GM12878 (cell line): Measurements from ENCODE around the gene SLC45A3. TPM values are rescaled to one million over a fixed set of nuclear protein-coding genes. Genes with fewer than 3 reads are reported as not detected.

Source experiments
- ATAC-seq: fragments of 200-7000 bp; cut with Tn5 transposase; 3 replicates; pipeline ENCODE4 v1.9.1; 2020; ENCODE audit warnings: mild to moderate bottlenecking, moderate library complexity
- BruUV-seq: library from RNA; stranded (reverse); fragments of 400-500 nt; replicated peaks from 2 replicates; lab custom pipeline; 2021; lab: Mats Ljungman, UMichigan
- CTCF ChIA-PET: fragments of 300-600 bp; sonication (Branson Sonifier 250); formaldehyde crosslinking; extraction: SDS; loops from one replicate; lab custom pipeline; 2021; ENCODE audit warnings: inconsistent platforms; lab: Yijun Ruan, JAX
- POLR2A ChIA-PET: fragments of 350-600 bp; formaldehyde crosslinking; extraction: SDS; loops from one replicate; lab custom pipeline; 2021; ENCODE audit warnings: inconsistent platforms; lab: Charles Lee
- RAD21 ChIA-PET: fragments of 300-600 bp; sonication (Branson Sonifier 250); formaldehyde crosslinking; loops from one replicate; lab custom pipeline; 2023; ENCODE audit warnings: antibody characterized with exemption; ENCODE audit not compliant: unreplicated experiment; lab: Charles Lee
- SMC1A ChIA-PET: fragments of 300-600 bp; sonication (Branson Sonifier 250); formaldehyde crosslinking; loops from one replicate; lab custom pipeline; 2023; ENCODE audit not compliant: unreplicated experiment, uncharacterized antibody; lab: Charles Lee
- DNase-seq: peaks from one replicate; pipeline ENCODE4 v3.0.0-alpha.2; 2011; ENCODE audit warnings: low read depth, low spot score
- FAIRE-seq: peaks from 3 replicates; lab custom pipeline; 2011; peaks lifted over from hg19 to GRCh38; lab: Jason Lieb, UNC
- H2AFZ ChIP-seq: 2 replicates; pipeline ENCODE4 v1.6.0; 2011; ENCODE audit warnings: low read depth, low read length, control low read depth; ENCODE audit not compliant: control insufficient read depth
- H3K27ac ChIP-seq: 2 replicates; pipeline ENCODE4 v1.5.1; 2011; ENCODE audit warnings: control low read depth; ENCODE audit not compliant: control insufficient read depth, insufficient read depth
- H3K27me3 ChIP-seq, 2 experiments: replicated peaks in 1 of 2; 2 replicates each; pipeline versions ENCODE4 v1.6.0 to v1.6.1; 2011; ENCODE audit warnings: low read length in 1 of 2; ENCODE audit not compliant: control insufficient read depth in 2 of 2, insufficient read depth in 2 of 2
- H3K36me3 ChIP-seq, 2 experiments: 2 replicates each; pipeline ENCODE4 v1.5.1; 2011; ENCODE audit warnings: low read length in 1 of 2; ENCODE audit not compliant: control insufficient read depth in 2 of 2, insufficient read depth in 2 of 2
- H3K4me1 ChIP-seq: 2 replicates; pipeline ENCODE4 v1.6.1; 2011; ENCODE audit warnings: mild to moderate bottlenecking, low read length, moderate library complexity, mixed read lengths; ENCODE audit not compliant: control insufficient read depth, insufficient read depth
- H3K4me2 ChIP-seq: 2 replicates; pipeline ENCODE4 v1.6.0; 2011; ENCODE audit warnings: control low read depth; ENCODE audit not compliant: control insufficient read depth, insufficient read depth
- H3K4me3 ChIP-seq: fragments of 200-600 bp; sonication (generic); 2 replicates; pipeline ENCODE4 v1.5.1; 2016
- H3K79me2 ChIP-seq: 2 replicates; pipeline ENCODE4 v1.6.0; 2011; ENCODE audit warnings: low read length; ENCODE audit not compliant: control insufficient read depth, insufficient read depth
- H3K9ac ChIP-seq: 2 replicates; pipeline ENCODE4 v1.8.0; 2011; ENCODE audit warnings: low read length, control low read depth, mixed read lengths; ENCODE audit not compliant: control insufficient read depth, insufficient read depth
- H3K9me3 ChIP-seq: replicated peaks from 3 replicates; pipeline ENCODE4 v1.5.1; 2011; ENCODE audit warnings: mild to moderate bottlenecking, low read length; ENCODE audit not compliant: control insufficient read depth, insufficient read depth
- H4K20me1 ChIP-seq: 2 replicates; pipeline ENCODE4 v1.6.0; 2011; ENCODE audit not compliant: control insufficient read depth, insufficient read depth
- ELK1 ChIP-seq: IDR thresholded peaks from 2 replicates; pipeline ENCODE4 v1.6.1; 2012; ENCODE audit warnings: low read depth, low read length, improper control_type of control experiment
- MXI1 ChIP-seq: fragments of 150-350 bp; IDR thresholded peaks from 2 replicates; pipeline ENCODE4 v1.6.1; 2011; ENCODE audit warnings: low read depth, mild to moderate bottlenecking, inconsistent platforms, low read length, improper control_type of control experiment
- NFYB ChIP-seq: IDR thresholded peaks from 2 replicates; pipeline ENCODE4 v1.6.1; 2011; ENCODE audit warnings: low read depth, mild to moderate bottlenecking, low read length, improper control_type of control experiment, moderate library complexity; ENCODE audit not compliant: insufficient read depth
- SMAD1 ChIP-seq: fragments of 450-650 bp; IDR thresholded peaks from 2 replicates; pipeline ENCODE4 v1.6.1; 2018; ENCODE audit warnings: mild to moderate bottlenecking, low read depth; ENCODE audit not compliant: partially characterized antibody
- STAT1 ChIP-seq: fragments of 450-650 bp; conservative IDR thresholded peaks from 2 replicates; pipeline ENCODE4 v1.6.1; 2014; ENCODE audit warnings: antibody characterized with exemption, mild to moderate bottlenecking
- WRNIP1 ChIP-seq: IDR thresholded peaks from 2 replicates; pipeline ENCODE4 v1.6.1; 2011; ENCODE audit warnings: low read depth, low read length, improper control_type of control experiment, borderline replicate concordance
- WGBS: methylation state at CpG from one replicate; pipeline ENCODE4 v1.1.6; 2016; ENCODE audit warnings: low lambda C conversion rate; ENCODE audit not compliant: insufficient replicate concordance, insufficient coverage; ENCODE audit errors: missing lambda C conversion rate; 5-methylcytosine and 5-hydroxymethylcytosine counted together
- in situ Hi-C: fragments of 300-500 bp; cut with MboI; formaldehyde crosslinking; loops from 9 replicates; pipeline ENCODE4 v1.14.3; 2018; ENCODE audit warnings: mixed read lengths
- intact Hi-C: fragments of 100-400 bp; cut with micrococcal nuclease; formaldehyde crosslinking; loops from one replicate; pipeline ENCODE4 v1.14.2; 2022; ENCODE audit not compliant: unreplicated experiment
- polyA plus RNA-seq, 11 experiments: library from polyadenylated mRNA; depleted of rRNA in 4 of 11; unstranded in 6 of 11; stranded (reverse) in 5 of 11; fragments of >200 nt; fragmentation: Nextera tagmentation in 4 of 11; fragmentation: Illumina TruSeq in 1 of 11; extraction: Ambion mirVana in 4 of 11; extraction: Trizol in 1 of 11; gene quantifications; 1 replicate in 1 of 11; 2 replicates in 10 of 11; pipeline versions ENCODE4 v1.2.1 to v1.2.3, GENCODE V29; 2011 to 2016; ENCODE audit warnings: inconsistent platforms in 2 of 11, missing spikeins in 2 of 11, low read depth in 1 of 11
- total RNA-seq, 4 experiments: library from RNA; depleted of rRNA in 3 of 4; stranded (reverse); fragments of >200 nt in 3 of 4; fragmentation: Illumina TruSeq in 1 of 4; extraction: Trizol in 1 of 4; gene quantifications; 2 replicates each; pipeline versions ENCODE4 v1.2.1 to v1.2.3, GENCODE V29; 2013 to 2021

SLC45A3 gene
- total and polyA plus RNA-seq, 10 of the 15 experiments (the other 5 are each of a cell fraction or from before 2014, with no cell fraction given): 0.26 to 10.3 (median 4.1) TPM

DNA sequence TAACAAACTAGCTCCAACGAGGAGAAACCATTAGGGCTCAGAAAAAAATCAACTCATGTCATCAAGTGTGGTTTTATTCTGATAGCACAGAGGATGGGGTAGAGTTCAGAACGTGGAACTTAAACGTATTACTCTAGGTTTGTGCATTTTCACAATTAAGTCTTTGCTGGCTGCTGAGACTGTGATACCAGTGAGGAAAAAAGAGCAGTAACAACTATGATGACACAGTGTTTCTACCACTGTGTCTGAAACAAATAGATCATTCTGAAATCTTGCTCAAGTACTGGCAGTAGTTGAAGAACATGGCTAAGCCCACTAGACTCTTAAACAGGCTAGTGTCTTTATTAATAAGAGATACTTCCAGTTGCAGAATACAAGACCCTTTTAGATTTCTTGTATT, 38.7 kb upstream of the SLC45A3 start:
- ChIA-PET SMC1A (interaction anchor here (1.5 kb wide), 1 partner anchor 19 kb away, joined by 4 read pairs; no protein-coding TSS in a partner anchor), RAD21 (no interaction called here), CTCF (interaction anchor here (1.0 to 2.0 kb wide), 2 partner anchors 61 to 258 kb away, joined by 4 to 7 read pairs; no protein-coding TSS in a partner anchor), POLR2A (interaction anchor here (0.6 to 1.3 kb wide), 2 partner anchors 23 to 700 kb away, joined by 3 read pairs; no protein-coding TSS in a partner anchor)
- H3K27ac ChIP-seq: no peak overlapping the region
- H3K27me3 ChIP-seq: no peaks in the 10 kb centered on the region
- H2AFZ ChIP-seq: no peak overlapping the region
- ATAC-seq (no peak), FAIRE-seq (no peak), DNase-seq (no peak)
- in situ Hi-C loops (no loop called here), intact Hi-C loops (no loop called here)
- H3K79me2 ChIP-seq: 0 out of 2 replicates have a peak, but pooled peaks cover 3% of the 10 kb centered on the region
- H3K4me1 ChIP-seq: no peaks in the 10 kb centered on the region
- peaks cover 7 to 29% of the 10 kb centered on the region in 2 experiments for H3K36me3 ChIP-seq
- H3K9me3 ChIP-seq: no peaks in the 10 kb centered on the region
- 31% methylated on average over 3 of the region's 3 CpGs for WGBS
- BruUV-seq: no TSS peak
- no peak overlapping the region for H3K4me3 ChIP-seq
- H3K4me2 ChIP-seq: no peak overlapping the region
- no peak for TF ChIP-seq ELK1
- TF ChIP-seq MXI1: no peak
- TF ChIP-seq STAT1: no peak
- no peak for TF ChIP-seq SMAD1
- TF ChIP-seq WRNIP1: no peak
- TF ChIP-seq NFYB: no peak
- H4K20me1 ChIP-seq: no peaks in the 10 kb centered on the region
- H3K9ac ChIP-seq: no peak overlapping the region
